Stimulated activated naive B cell treated with anti-CD40 and anti-IgM and Interleukin-4, amounts not matched to agents 10 μg/mL and 1 μg/mL and 100 μg/mL, for 72 hours (primary cell): ENCODE data around the gene IGSF22.

Experiments
- ATAC-seq, 2 donors: fragments of 150-1000 bp; cut with Tn5 transposase; replicated peaks; 2 replicates each; pipeline ENCODE4 v1.10.0; 2021; ENCODE audit warnings: moderate library complexity in 1 of 2
- DNase-seq: peaks from one replicate; pipeline ENCODE4 v3.0.0; 2021
- H3K27ac Mint-ChIP-seq: one replicate; pipeline ENCODE4 v1.8.0; 2022; ENCODE audit warnings: mild to moderate bottlenecking, mixed read lengths
- H3K27me3 Mint-ChIP-seq, 2 donors: one replicate each; pipeline ENCODE4 v1.8.0; 2022; ENCODE audit warnings: mixed read lengths in 2 of 2
- H3K36me3 Mint-ChIP-seq, 2 donors: one replicate each; pipeline ENCODE4 v1.8.0; 2022; ENCODE audit warnings: mixed read lengths in 2 of 2, mild to moderate bottlenecking in 1 of 2
- H3K4me1 Mint-ChIP-seq, 2 donors: one replicate each; pipeline ENCODE4 v1.8.0; 2022; ENCODE audit warnings: mixed read lengths in 2 of 2, mild to moderate bottlenecking in 1 of 2
- H3K4me3 Mint-ChIP-seq, 2 donors: one replicate each; pipeline ENCODE4 v1.8.0; 2022; ENCODE audit warnings: mild to moderate bottlenecking in 2 of 2, mixed read lengths in 2 of 2, moderate library complexity in 1 of 2
- H3K9me3 Mint-ChIP-seq, 2 donors: one replicate each; pipeline ENCODE4 v1.8.0; 2022; ENCODE audit warnings: mixed read lengths in 2 of 2, mild to moderate bottlenecking in 1 of 2

IGSF22 gene

GRCh38 chr11:18757811-18758210 lies 31.8 kb upstream of the IGSF22 start:
- H3K4me3 Mint-ChIP-seq = no peak overlapping the region
- no peaks in the 10 kb centered on the region for H3K9me3 Mint-ChIP-seq
- no peaks in the 10 kb centered on the region for H3K4me1 Mint-ChIP-seq
- ATAC-seq (no peak), DNase-seq (no peak)
- H3K36me3 Mint-ChIP-seq = no peaks in the 10 kb centered on the region
- H3K27ac Mint-ChIP-seq = no peak overlapping the region
- H3K27me3 Mint-ChIP-seq = peaks cover 10 to 14% of the 10 kb centered on the region in 2 donors

- ATAC-seq (no peak), DNase-seq (no peak)
- no peaks in the 10 kb centered on the region for H3K4me1 Mint-ChIP-seq
- H3K9me3 Mint-ChIP-seq = no peaks in the 10 kb centered on the region
- no peaks in the 10 kb centered on the region for H3K36me3 Mint-ChIP-seq
- no peak overlapping the region for H3K4me3 Mint-ChIP-seq
- H3K27me3 Mint-ChIP-seq = peaks cover 14 to 15% of the 10 kb centered on the region in 2 donors
- H3K27ac Mint-ChIP-seq = no peak overlapping the region
Measured at GRCh38 chr11:18756889-18757288, 30.9 kb upstream of the IGSF22 start.

GRCh38 chr11:18754308-18754707 lies 28.3 kb upstream of the IGSF22 start:
- H3K4me3 Mint-ChIP-seq = no peak overlapping the region

GRCh38 chr11:18752502-18752901 lies 26.5 kb upstream of the IGSF22 start:
- H3K4me1 Mint-ChIP-seq = no peaks in the 10 kb centered on the region
- no peaks in the 10 kb centered on the region for H3K36me3 Mint-ChIP-seq
- H3K4me3 Mint-ChIP-seq = no peak overlapping the region
- ATAC-seq = no peak
- no peak for DNase-seq
- no peaks in the 10 kb centered on the region for H3K9me3 Mint-ChIP-seq
- H3K27me3 Mint-ChIP-seq = peaks cover 18 to 27% of the 10 kb centered on the region in 2 donors
- H3K27ac Mint-ChIP-seq = no peak overlapping the region

More at GRCh38 chr11:18754308-18754707, 28.3 kb upstream of the IGSF22 start:
- H3K27ac Mint-ChIP-seq = no peak overlapping the region
- peak; percentile 57 to 76 for ATAC-seq
- no peak for DNase-seq
- no peaks in the 10 kb centered on the region for H3K4me1 Mint-ChIP-seq
- peaks cover 23 to 27% of the 10 kb centered on the region in 2 donors for H3K27me3 Mint-ChIP-seq
- H3K9me3 Mint-ChIP-seq = no peaks in the 10 kb centered on the region
- H3K36me3 Mint-ChIP-seq = no peaks in the 10 kb centered on the region

- Mint-ChIP-seq H3K27me3 (peaks cover 13 to 30% of the 10 kb centered on the region in 2 donors), H3K4me3 (no peak overlapping the region), H3K27ac (no peak overlapping the region), H3K36me3 (no peaks in the 10 kb centered on the region), H3K9me3 (no peaks in the 10 kb centered on the region), H3K4me1 (no peaks in the 10 kb centered on the region)
- DNase-seq (no peak), ATAC-seq (no peak)
Measured at GRCh38 chr11:18750944-18751343, 25.0 kb upstream of the IGSF22 start.

GRCh38 chr11:18749681-18750319 lies 23.8 kb upstream of the IGSF22 start:
- Mint-ChIP-seq H3K36me3 (no peaks in the 10 kb centered on the region), H3K4me1 (no peaks in the 10 kb centered on the region), H3K27ac (no peak overlapping the region), H3K4me3 (no peak overlapping the region), H3K9me3 (no peaks in the 10 kb centered on the region), H3K27me3 (peaks cover 13 to 30% of the 10 kb centered on the region in 2 donors)
- DNase-seq (no peak), ATAC-seq (no peak)

- no peak overlapping the region for H3K27ac Mint-ChIP-seq
Measured at GRCh38 chr11:18748766-18749365, 22.9 kb upstream of the IGSF22 start.

GRCh38 chr11:18745251-18745650 lies 19.3 kb upstream of the IGSF22 start:
- peaks cover 0 to 15% of the 10 kb centered on the region in 2 donors for H3K27me3 Mint-ChIP-seq
- ATAC-seq = no peak
- H3K36me3 Mint-ChIP-seq = no peaks in the 10 kb centered on the region
- H3K27ac Mint-ChIP-seq = no peak overlapping the region
- H3K4me1 Mint-ChIP-seq = no peaks in the 10 kb centered on the region
- no peaks in the 10 kb centered on the region for H3K9me3 Mint-ChIP-seq
- H3K4me3 Mint-ChIP-seq = no peak overlapping the region
- no peak for DNase-seq

More at GRCh38 chr11:18748766-18749365, 22.9 kb upstream of the IGSF22 start:
- ATAC-seq (no peak), DNase-seq (no peak)
- no peaks in the 10 kb centered on the region for H3K36me3 Mint-ChIP-seq
- H3K27me3 Mint-ChIP-seq = peaks cover 13 to 28% of the 10 kb centered on the region in 2 donors
- no peaks in the 10 kb centered on the region for H3K9me3 Mint-ChIP-seq
- no peaks in the 10 kb centered on the region for H3K4me1 Mint-ChIP-seq
- no peak overlapping the region for H3K4me3 Mint-ChIP-seq

- ATAC-seq (no peak), DNase-seq (no peak)
- H3K4me1 Mint-ChIP-seq = no peaks in the 10 kb centered on the region
- H3K27ac Mint-ChIP-seq = no peak overlapping the region
- H3K4me3 Mint-ChIP-seq = no peak overlapping the region
- H3K27me3 Mint-ChIP-seq = peaks cover 0 to 14% of the 10 kb centered on the region in 2 donors
- H3K36me3 Mint-ChIP-seq = no peaks in the 10 kb centered on the region
- H3K9me3 Mint-ChIP-seq = no peaks in the 10 kb centered on the region
Measured at GRCh38 chr11:18743900-18744514, 18.0 kb upstream of the IGSF22 start.

- Mint-ChIP-seq H3K36me3 (no peaks in the 10 kb centered on the region), H3K27me3 (peaks cover 0 to 13% of the 10 kb centered on the region in 2 donors), H3K27ac (no peak overlapping the region), H3K9me3 (no peaks in the 10 kb centered on the region), H3K4me3 (no peak overlapping the region), H3K4me1 (no peaks in the 10 kb centered on the region)
- DNase-seq = no peak
- ATAC-seq = no peak
Measured at GRCh38 chr11:18743365-18743764, 17.4 kb upstream of the IGSF22 start.

- ATAC-seq (no peak), DNase-seq (no peak)
- Mint-ChIP-seq H3K4me1 (no peaks in the 10 kb centered on the region), H3K36me3 (no peaks in the 10 kb centered on the region), H3K9me3 (no peaks in the 10 kb centered on the region), H3K27me3 (peaks cover 0 to 13% of the 10 kb centered on the region in 2 donors), H3K4me3 (no peak overlapping the region), H3K27ac (no peak overlapping the region)
Measured at GRCh38 chr11:18741783-18742182, 15.8 kb upstream of the IGSF22 start.

GRCh38 chr11:18739685-18740084 lies 13.7 kb upstream of the IGSF22 start:
- no peak for ATAC-seq
- no peak overlapping the region for H3K27ac Mint-ChIP-seq
- H3K4me1 Mint-ChIP-seq = no peaks in the 10 kb centered on the region
- H3K27me3 Mint-ChIP-seq = peaks cover 17 to 18% of the 10 kb centered on the region in 2 donors
- H3K4me3 Mint-ChIP-seq = no peak overlapping the region
- no peaks in the 10 kb centered on the region for H3K36me3 Mint-ChIP-seq
- no peaks in the 10 kb centered on the region for H3K9me3 Mint-ChIP-seq
- no peak for DNase-seq

GRCh38 chr11:18737642-18738041 lies 11.7 kb upstream of the IGSF22 start:
- Mint-ChIP-seq H3K4me3 (no peak overlapping the region), H3K27ac (peak overlapping the region; percentile 52), H3K36me3 (no peaks in the 10 kb centered on the region), H3K27me3 (peaks cover 17 to 20% of the 10 kb centered on the region in 2 donors), H3K4me1 (no peaks in the 10 kb centered on the region), H3K9me3 (no peaks in the 10 kb centered on the region)
- no peak for DNase-seq
- ATAC-seq = no peak

GRCh38 chr11:18736590-18737148 lies 10.7 kb upstream of the IGSF22 start:
- H3K4me3 Mint-ChIP-seq = no peak overlapping the region
- no peaks in the 10 kb centered on the region for H3K9me3 Mint-ChIP-seq
- H3K4me1 Mint-ChIP-seq = peaks cover 5 to 6% of the 10 kb centered on the region in 2 donors
- ATAC-seq (no peak), DNase-seq (no peak)
- H3K36me3 Mint-ChIP-seq = no peaks in the 10 kb centered on the region
- peaks cover 14 to 20% of the 10 kb centered on the region in 2 donors for H3K27me3 Mint-ChIP-seq
- H3K27ac Mint-ChIP-seq = no peak overlapping the region

GRCh38 chr11:18733202-18733601 lies 7.2 kb upstream of the IGSF22 start:
- H3K4me1 Mint-ChIP-seq = peaks cover 12 to 17% of the 10 kb centered on the region in 2 donors
- ATAC-seq (no peak), DNase-seq (no peak)
- no peaks in the 10 kb centered on the region for H3K36me3 Mint-ChIP-seq
- H3K27ac Mint-ChIP-seq = no peak overlapping the region
- no peak overlapping the region for H3K4me3 Mint-ChIP-seq
- no peaks in the 10 kb centered on the region for H3K9me3 Mint-ChIP-seq
- H3K27me3 Mint-ChIP-seq = peaks cover 8 to 20% of the 10 kb centered on the region in 2 donors
